GM12878 (cell line): ENCODE results near the gene LOXL3. TPM values are rescaled to one million over a fixed set of nuclear protein-coding genes. Genes with fewer than 3 reads are reported as not detected.
A peak's percentile ranks its signal among the peaks of the same experiment; 100 is the strongest.

Source experiments
- CBX5 ChIP-seq: sonication (generic); IDR thresholded peaks from 2 replicates; pipeline ENCODE4 v1.6.1; 2016; ENCODE audit warnings: low read depth, moderate library complexity, mild to moderate bottlenecking, inconsistent platforms
- EP300 ChIP-seq, 2 experiments: fragments of 150-350 bp in 1 of 2; IDR thresholded peaks; 2 replicates each; pipeline ENCODE4 v1.6.1; 2011 to 2012; ENCODE audit warnings: low read depth in 2 of 2, low read length in 2 of 2, borderline replicate concordance in 1 of 2, improper control_type of control experiment in 1 of 2, inconsistent platforms in 1 of 2; ENCODE audit not compliant: control insufficient read depth in 1 of 2
- HDAC6 ChIP-seq: fragments of 200-600 bp; sonication (generic); IDR thresholded peaks from one replicate; pipeline ENCODE4 v1.8.0; 2017; ENCODE audit warnings: antibody characterized with exemption; ENCODE audit not compliant: unreplicated experiment
- RB1 ChIP-seq: fragments of 450-650 bp; formaldehyde crosslinking; IDR thresholded peaks from 2 replicates; pipeline ENCODE4 v1.6.1; 2017; ENCODE audit warnings: mild to moderate bottlenecking, borderline replicate concordance
- TARDBP ChIP-seq: IDR thresholded peaks from 2 replicates; pipeline ENCODE4 v1.6.1; 2016; ENCODE audit warnings: borderline replicate concordance
- polyA plus RNA-seq, 11 experiments: library from polyadenylated mRNA; depleted of rRNA in 4 of 11; unstranded in 6 of 11; stranded (reverse) in 5 of 11; fragments of >200 nt; fragmentation: Nextera tagmentation in 4 of 11; fragmentation: Illumina TruSeq in 1 of 11; extraction: Ambion mirVana in 4 of 11; extraction: Trizol in 1 of 11; gene quantifications; 1 replicate in 1 of 11; 2 replicates in 10 of 11; pipeline versions ENCODE4 v1.2.1 to v1.2.3, GENCODE V29; 2011 to 2016; ENCODE audit warnings: inconsistent platforms in 2 of 11, missing spikeins in 2 of 11, low read depth in 1 of 11
- total RNA-seq, 4 experiments: library from RNA; depleted of rRNA in 3 of 4; stranded (reverse); fragments of >200 nt in 3 of 4; fragmentation: Illumina TruSeq in 1 of 4; extraction: Trizol in 1 of 4; gene quantifications; 2 replicates each; pipeline versions ENCODE4 v1.2.1 to v1.2.3, GENCODE V29; 2013 to 2021
- TF ChIP-seq, protein P1 (sequence below): fragments of 450-650 bp; IDR thresholded peaks from 2 replicates; pipeline ENCODE4 v1.6.1; 2017; ENCODE audit warnings: mild to moderate bottlenecking, moderate library complexity

Gene LOXL3
- total and polyA plus RNA-seq, 10 of the 15 experiments (the other 5 are each of a cell fraction or from before 2014, with no cell fraction given) = 6.2 to 40.9 (median 23.3) TPM

DNA sequence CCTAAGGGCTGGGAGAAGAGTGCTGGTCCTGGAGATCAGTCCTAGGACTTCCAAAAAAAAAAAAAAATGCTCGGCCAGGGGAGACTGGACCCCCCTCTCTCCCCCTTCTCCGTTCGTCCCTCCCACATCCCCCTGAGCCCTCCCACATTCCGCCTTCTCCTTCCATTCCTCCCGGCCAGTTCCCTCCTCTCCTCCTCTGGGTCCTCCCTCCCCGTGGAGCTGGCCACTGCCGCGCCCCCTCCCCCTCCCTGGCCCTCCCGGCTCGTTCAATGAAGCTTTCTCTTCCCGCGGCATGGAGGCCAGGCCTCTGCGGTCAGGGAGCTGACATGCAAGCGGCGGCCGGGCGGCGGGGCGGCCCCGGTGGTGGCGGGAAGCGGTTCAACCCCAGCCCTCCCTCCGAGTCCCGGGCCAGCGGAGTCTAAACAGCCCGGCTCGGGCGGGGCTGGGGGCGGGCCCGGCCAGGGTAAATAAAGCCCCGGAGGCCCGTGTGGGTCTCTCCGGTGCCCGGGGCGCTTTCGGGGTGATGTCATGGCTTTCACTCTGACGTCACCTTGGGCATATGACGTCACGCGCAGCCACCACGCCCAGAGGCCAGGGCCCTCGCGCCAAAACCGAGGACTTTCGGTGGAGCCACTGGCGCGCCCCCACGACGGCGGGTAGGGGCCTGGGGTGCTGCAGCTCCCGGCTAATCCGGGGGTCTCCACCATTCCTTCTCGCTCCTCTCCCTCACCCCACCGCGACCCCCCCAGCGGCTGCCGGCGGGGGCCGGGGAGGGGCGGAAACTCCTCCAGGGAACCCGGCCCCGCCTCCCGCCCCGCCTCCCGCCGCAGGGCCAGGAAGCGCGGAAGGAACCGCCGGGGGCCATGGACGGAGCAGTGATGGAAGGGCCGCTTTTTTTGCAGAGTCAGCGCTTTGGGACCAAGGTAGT lies at the start of gene LOXL3, which contains the start of gene DOK1 (continued):
- TF ChIP-seq, protein P1, sequence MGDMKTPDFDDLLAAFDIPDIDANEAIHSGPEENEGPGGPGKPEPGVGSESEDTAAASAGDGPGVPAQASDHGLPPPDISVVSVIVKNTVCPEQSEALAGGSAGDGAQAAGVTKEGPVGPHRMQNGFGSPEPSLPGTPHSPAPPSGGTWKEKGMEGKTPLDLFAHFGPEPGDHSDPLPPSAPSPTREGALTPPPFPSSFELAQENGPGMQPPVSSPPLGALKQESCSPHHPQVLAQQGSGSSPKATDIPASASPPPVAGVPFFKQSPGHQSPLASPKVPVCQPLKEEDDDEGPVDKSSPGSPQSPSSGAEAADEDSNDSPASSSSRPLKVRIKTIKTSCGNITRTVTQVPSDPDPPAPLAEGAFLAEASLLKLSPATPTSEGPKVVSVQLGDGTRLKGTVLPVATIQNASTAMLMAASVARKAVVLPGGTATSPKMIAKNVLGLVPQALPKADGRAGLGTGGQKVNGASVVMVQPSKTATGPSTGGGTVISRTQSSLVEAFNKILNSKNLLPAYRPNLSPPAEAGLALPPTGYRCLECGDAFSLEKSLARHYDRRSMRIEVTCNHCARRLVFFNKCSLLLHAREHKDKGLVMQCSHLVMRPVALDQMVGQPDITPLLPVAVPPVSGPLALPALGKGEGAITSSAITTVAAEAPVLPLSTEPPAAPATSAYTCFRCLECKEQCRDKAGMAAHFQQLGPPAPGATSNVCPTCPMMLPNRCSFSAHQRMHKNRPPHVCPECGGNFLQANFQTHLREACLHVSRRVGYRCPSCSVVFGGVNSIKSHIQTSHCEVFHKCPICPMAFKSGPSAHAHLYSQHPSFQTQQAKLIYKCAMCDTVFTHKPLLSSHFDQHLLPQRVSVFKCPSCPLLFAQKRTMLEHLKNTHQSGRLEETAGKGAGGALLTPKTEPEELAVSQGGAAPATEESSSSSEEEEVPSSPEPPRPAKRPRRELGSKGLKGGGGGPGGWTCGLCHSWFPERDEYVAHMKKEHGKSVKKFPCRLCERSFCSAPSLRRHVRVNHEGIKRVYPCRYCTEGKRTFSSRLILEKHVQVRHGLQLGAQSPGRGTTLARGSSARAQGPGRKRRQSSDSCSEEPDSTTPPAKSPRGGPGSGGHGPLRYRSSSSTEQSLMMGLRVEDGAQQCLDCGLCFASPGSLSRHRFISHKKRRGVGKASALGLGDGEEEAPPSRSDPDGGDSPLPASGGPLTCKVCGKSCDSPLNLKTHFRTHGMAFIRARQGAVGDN = peak; percentile 32; the same call in 1 of the 2 replicates
- TF ChIP-seq RB1 (peak; percentile 89; the same call in 1 of the 2 replicates), TARDBP (no peak), CBX5 (no peak), HDAC6 (no peak), EP300 (IDR thresholded peaks at IDR 0.05; ENCODE audit: borderline replicate concordance in 1 of 2, control insufficient read depth in 1 of 2, low read depth in 2 of 2, low read length in 2 of 2) (peak in 1 of 2 experiments; percentile 28; a peak in 1 of 4 replicates)
